IgD-negative memory B cell (primary cell): ENCODE results near the gene TBX2. TPM values are rescaled to one million over a fixed set of nuclear protein-coding genes. Genes with fewer than 3 reads are reported as not detected.

Experiments
- H3K27ac Mint-ChIP-seq, 3 donors: one replicate each; pipeline ENCODE4 v1.8.0; 2020 to 2022; ENCODE audit warnings: mild to moderate bottlenecking in 3 of 3, mixed read lengths in 3 of 3, moderate library complexity in 1 of 3
- H3K27me3 Mint-ChIP-seq: one replicate; pipeline ENCODE4 v1.8.0; 2021; ENCODE audit warnings: mixed read lengths
- H3K36me3 Mint-ChIP-seq: one replicate; pipeline ENCODE4 v1.8.0; 2020; ENCODE audit warnings: mild to moderate bottlenecking, mixed read lengths
- H3K4me1 Mint-ChIP-seq, 3 donors: one replicate each; pipeline ENCODE4 v1.8.0; 2020 to 2022; ENCODE audit warnings: mixed read lengths in 3 of 3, mild to moderate bottlenecking in 1 of 3
- H3K4me3 Mint-ChIP-seq, 4 donors: one replicate each; pipeline ENCODE4 v1.8.0; 2020 to 2022; ENCODE audit warnings: mild to moderate bottlenecking in 4 of 4, mixed read lengths in 4 of 4, moderate library complexity in 3 of 4
- H3K9me3 Mint-ChIP-seq, 3 donors: one replicate each; pipeline ENCODE4 v1.8.0; 2020 to 2021; ENCODE audit warnings: mixed read lengths in 3 of 3, mild to moderate bottlenecking in 1 of 3
- polyA plus RNA-seq: library from polyadenylated mRNA; unstranded; fragments of 300-500 nt; fragmentation: Illumina TruSeq; gene quantifications from one replicate; pipeline ENCODE4 v1.2.3, GENCODE V29; 2021

Gene TBX2
- polyA plus RNA-seq, 1 donor from 2014 or later = not detected

- Mint-ChIP-seq H3K4me3 (no peak overlapping the region), H3K27me3 (peaks cover 5% of the 10 kb centered on the region), H3K36me3 (peaks cover 5% of the 10 kb centered on the region), H3K27ac (no peak overlapping the region), H3K4me1 (no peaks in the 10 kb centered on the region), H3K9me3 (no peaks in the 10 kb centered on the region)
Measured at GRCh38 chr17:61364463-61364846, 35.2 kb upstream of the TBX2 start.

DNA sequence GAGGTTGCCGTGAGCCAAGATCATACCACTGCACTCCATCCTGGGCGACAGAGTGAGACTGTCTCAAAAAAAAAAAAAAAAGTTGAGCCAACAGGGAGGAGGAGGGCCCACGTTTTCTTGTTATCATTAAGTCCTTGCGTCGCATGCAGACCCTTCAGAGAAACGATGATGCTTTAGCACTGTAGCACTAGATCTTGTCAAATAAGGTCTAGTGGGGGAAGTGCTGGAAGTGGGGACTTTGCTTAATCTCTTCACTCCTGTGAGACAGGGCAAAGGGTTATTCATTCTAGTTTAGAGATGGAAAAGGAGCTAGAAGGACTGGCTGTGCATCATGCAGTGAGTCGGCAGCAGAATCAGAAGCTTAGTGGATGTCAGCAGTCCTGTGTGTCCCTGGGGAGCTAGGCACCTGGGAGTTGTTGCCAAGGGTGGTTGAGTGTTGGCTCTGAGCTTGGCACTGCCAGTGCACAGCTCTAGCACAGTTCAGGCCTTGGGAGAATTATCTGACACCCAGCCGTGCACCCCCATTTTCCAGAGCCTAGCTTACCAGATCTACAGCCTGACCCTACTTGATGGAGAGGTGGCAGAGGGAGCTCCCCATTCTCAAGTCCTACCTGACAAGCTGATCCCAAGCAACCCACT is 33.4 kb upstream of the TBX2 start:
- Mint-ChIP-seq H3K27ac (no peak overlapping the region), H3K4me3 (no peak overlapping the region), H3K4me1 (no peaks in the 10 kb centered on the region), H3K27me3 (no peaks in the 10 kb centered on the region), H3K36me3 (peaks cover 5% of the 10 kb centered on the region), H3K9me3 (no peaks in the 10 kb centered on the region)

GRCh38 chr17:61366715-61367413 is 32.8 kb upstream of the TBX2 start:
- no peaks in the 10 kb centered on the region for H3K9me3 Mint-ChIP-seq
- H3K4me3 Mint-ChIP-seq = no peak overlapping the region

GRCh38 chr17:61368049-61368831 is 31.4 kb upstream of the TBX2 start:
- no peak overlapping the region for H3K4me3 Mint-ChIP-seq
- H3K4me1 Mint-ChIP-seq = no peaks in the 10 kb centered on the region

More at GRCh38 chr17:61366715-61367413, 32.8 kb upstream of the TBX2 start:
- no peaks in the 10 kb centered on the region for H3K27me3 Mint-ChIP-seq
- H3K27ac Mint-ChIP-seq = no peak overlapping the region
- peaks cover 3% of the 10 kb centered on the region for H3K36me3 Mint-ChIP-seq
- H3K4me1 Mint-ChIP-seq = no peaks in the 10 kb centered on the region

GRCh38 chr17:61368832-61369450 is 30.7 kb upstream of the TBX2 start:
- Mint-ChIP-seq H3K36me3 (no peaks in the 10 kb centered on the region), H3K9me3 (no peaks in the 10 kb centered on the region), H3K4me3 (no peak overlapping the region), H3K27me3 (no peaks in the 10 kb centered on the region), H3K4me1 (peaks cover 0 to under 1% (median 0%) of the 10 kb centered on the region in 3 donors), H3K27ac (no peak overlapping the region)

More at GRCh38 chr17:61368049-61368831, 31.4 kb upstream of the TBX2 start:
- Mint-ChIP-seq H3K9me3 (no peaks in the 10 kb centered on the region), H3K27ac (no peak overlapping the region), H3K27me3 (no peaks in the 10 kb centered on the region), H3K36me3 (peaks cover 3% of the 10 kb centered on the region)

GRCh38 chr17:61369751-61370150 is 29.9 kb upstream of the TBX2 start:
- Mint-ChIP-seq H3K4me3 (no peak overlapping the region), H3K4me1 (peaks cover 0 to 5% (median 1%) of the 10 kb centered on the region in 3 donors), H3K27me3 (no peaks in the 10 kb centered on the region), H3K36me3 (peaks cover 2% of the 10 kb centered on the region), H3K27ac (no peak overlapping the region), H3K9me3 (no peaks in the 10 kb centered on the region)

- Mint-ChIP-seq H3K4me1 (peaks cover 0 to 5% (median 1%) of the 10 kb centered on the region in 3 donors), H3K9me3 (no peaks in the 10 kb centered on the region), H3K4me3 (no peak overlapping the region), H3K27me3 (no peaks in the 10 kb centered on the region), H3K36me3 (peaks cover 2% of the 10 kb centered on the region), H3K27ac (peak overlapping the region in 1 of 3 donors; percentile 13)
Measured at GRCh38 chr17:61371179-61371578, 28.5 kb upstream of the TBX2 start.

GRCh38 chr17:61371606-61372005 is 28.0 kb upstream of the TBX2 start:
- H3K36me3 Mint-ChIP-seq = peaks cover 2% of the 10 kb centered on the region
- H3K9me3 Mint-ChIP-seq = no peaks in the 10 kb centered on the region
- no peak overlapping the region for H3K27ac Mint-ChIP-seq
- H3K4me3 Mint-ChIP-seq = no peak overlapping the region
- no peaks in the 10 kb centered on the region for H3K27me3 Mint-ChIP-seq
- H3K4me1 Mint-ChIP-seq = peaks cover 0 to 5% (median 1%) of the 10 kb centered on the region in 3 donors

DNA sequence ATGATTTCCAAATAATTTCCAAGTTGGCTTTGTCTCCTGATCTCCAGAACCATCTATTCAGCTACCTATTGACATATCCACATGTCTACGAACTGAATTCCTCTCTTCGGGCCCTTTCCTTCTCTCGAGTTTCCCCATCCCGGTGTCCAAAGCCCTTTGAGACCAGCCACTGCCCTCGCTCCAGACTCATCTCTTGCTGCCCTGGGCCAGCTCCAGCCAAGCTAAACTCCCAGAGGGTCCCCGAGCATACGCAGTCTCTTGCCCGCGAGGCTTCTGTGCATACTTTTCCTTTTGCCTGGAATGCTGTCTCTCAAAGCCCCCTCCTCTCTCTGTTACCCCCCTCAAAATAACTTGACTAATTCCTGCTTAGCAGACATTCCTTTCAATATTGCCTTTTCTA is 27.2 kb upstream of the TBX2 start:
- H3K27me3 Mint-ChIP-seq = no peaks in the 10 kb centered on the region
- peaks cover 2% of the 10 kb centered on the region for H3K36me3 Mint-ChIP-seq
- peaks cover 0 to 5% (median 1%) of the 10 kb centered on the region in 3 donors for H3K4me1 Mint-ChIP-seq
- H3K4me3 Mint-ChIP-seq = no peak overlapping the region
- no peaks in the 10 kb centered on the region for H3K9me3 Mint-ChIP-seq
- H3K27ac Mint-ChIP-seq = no peak overlapping the region

DNA sequence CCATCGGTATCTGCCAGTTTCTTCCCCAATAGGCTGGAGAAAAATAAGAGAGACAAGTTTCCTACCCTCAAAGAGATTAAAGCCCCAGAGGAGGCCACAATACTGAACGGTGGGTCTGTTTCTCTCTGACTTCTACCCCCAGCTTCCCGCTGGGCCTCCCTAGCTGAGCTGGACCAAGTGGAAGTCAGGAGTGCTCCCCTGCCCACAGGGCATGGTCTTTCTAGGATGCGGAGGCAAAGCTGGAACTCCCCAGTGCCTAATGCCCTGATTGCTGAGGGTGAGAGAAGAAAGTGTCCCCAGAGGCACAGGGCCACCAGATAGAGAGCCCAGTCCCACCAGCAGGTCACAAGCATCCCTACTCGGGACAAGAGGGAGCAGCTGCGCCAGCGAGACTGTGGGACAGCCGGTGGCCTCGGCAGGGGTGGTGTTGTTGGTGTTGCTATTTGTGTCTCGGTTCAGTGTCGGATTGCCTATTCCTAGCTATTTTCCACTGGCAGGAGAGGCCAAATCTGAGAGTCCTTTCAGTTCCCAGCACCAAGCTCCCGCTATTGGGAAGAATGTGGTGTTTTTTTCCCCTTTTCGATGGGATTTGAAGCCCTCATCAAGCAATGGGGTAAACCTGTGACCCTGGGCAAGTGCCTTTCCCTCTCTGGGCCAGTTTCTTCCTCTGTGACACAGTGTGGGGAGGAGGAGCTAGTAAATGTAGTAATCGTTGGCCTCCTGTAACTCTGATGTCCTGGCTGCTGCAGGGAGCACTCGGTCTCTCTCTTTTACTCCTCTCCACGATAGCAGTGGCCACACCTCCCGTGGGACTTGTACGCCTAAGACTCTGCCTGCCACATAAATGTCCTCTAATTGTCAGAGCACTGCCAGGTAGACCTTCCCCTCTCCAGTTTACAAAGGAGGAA is 22.5 kb upstream of the TBX2 start:
- Mint-ChIP-seq H3K27ac (peak overlapping the region in 1 of 3 donors; percentile 9), H3K4me3 (no peak overlapping the region), H3K36me3 (peaks cover 11% of the 10 kb centered on the region)

GRCh38 chr17:61378658-61379456 is 20.8 kb upstream of the TBX2 start:
- Mint-ChIP-seq H3K27me3 (no peaks in the 10 kb centered on the region), H3K27ac (no peak overlapping the region), H3K4me3 (no peak overlapping the region), H3K36me3 (peaks cover 11% of the 10 kb centered on the region), H3K4me1 (peaks cover 0 to 5% (median 1%) of the 10 kb centered on the region in 3 donors), H3K9me3 (no peaks in the 10 kb centered on the region)

More for the DNA sequence above, 22.5 kb upstream of the TBX2 start:
- no peaks in the 10 kb centered on the region for H3K27me3 Mint-ChIP-seq
- peaks cover 0 to 5% (median 1%) of the 10 kb centered on the region in 3 donors for H3K4me1 Mint-ChIP-seq
- no peaks in the 10 kb centered on the region for H3K9me3 Mint-ChIP-seq

- H3K27ac Mint-ChIP-seq = peak overlapping the region in 1 of 3 donors; percentile 33
- H3K4me1 Mint-ChIP-seq = no peaks in the 10 kb centered on the region
- H3K36me3 Mint-ChIP-seq = peaks cover 9% of the 10 kb centered on the region
- no peaks in the 10 kb centered on the region for H3K9me3 Mint-ChIP-seq
- no peak overlapping the region for H3K4me3 Mint-ChIP-seq
- H3K27me3 Mint-ChIP-seq = no peaks in the 10 kb centered on the region
Measured at GRCh38 chr17:61379457-61380216, 20.0 kb upstream of the TBX2 start.
